Lung (tissue), 12 donors: Measurements from ENCODE around the gene FRMD4A. TPM values are rescaled to one million over a fixed set of nuclear protein-coding genes. Genes with fewer than 3 reads are reported as not detected.
A peak's percentile ranks its signal among the peaks of the same experiment; 100 is the strongest.

Experiments
- ATAC-seq: fragments of 200-7000 bp; cut with Tn5 transposase; one replicate; pipeline ENCODE4 v1.9.1; 2020; ENCODE audit warnings: moderate number of reproducible peaks; ENCODE audit not compliant: insufficient read depth, low FRiP score
- DNase-seq, 3 donors: peaks; one replicate each; pipeline ENCODE4 v3.0.0-alpha.2; 2013 to 2017
- H3K27ac ChIP-seq, 2 donors: one replicate each; pipeline ENCODE4 v1.5.1; 2013; ENCODE audit warnings: mild to moderate bottlenecking in 2 of 2, moderate library complexity in 2 of 2, control low read depth in 1 of 2, inconsistent platforms in 1 of 2, low read depth in 1 of 2, low read length in 1 of 2
- H3K27me3 ChIP-seq, 3 donors: one replicate each; pipeline ENCODE4 v1.5.1; 2013; ENCODE audit warnings: low read length in 2 of 3; ENCODE audit not compliant: control insufficient read depth in 3 of 3, insufficient read depth in 3 of 3
- H3K36me3 ChIP-seq, 4 donors: one replicate each; pipeline ENCODE4 v1.5.1; 2013; ENCODE audit warnings: low read length in 4 of 4, mild to moderate bottlenecking in 1 of 4, moderate library complexity in 1 of 4; ENCODE audit not compliant: control insufficient read depth in 4 of 4, insufficient read depth in 4 of 4
- H3K4me1 ChIP-seq, 5 donors: one replicate each; pipeline ENCODE4 v1.5.1; 2013; ENCODE audit warnings: low read length in 5 of 5, mild to moderate bottlenecking in 2 of 5, moderate library complexity in 1 of 5; ENCODE audit not compliant: control insufficient read depth in 5 of 5, insufficient read depth in 5 of 5
- H3K4me3 ChIP-seq: one replicate; pipeline ENCODE4 v1.5.1; 2013; ENCODE audit warnings: mild to moderate bottlenecking, control low read depth, moderate library complexity
- H3K9ac ChIP-seq, 2 donors: one replicate each; pipeline ENCODE4 v1.5.1; 2013; ENCODE audit warnings: low read length in 2 of 2, control low read depth in 1 of 2; ENCODE audit not compliant: insufficient read depth in 1 of 2
- H3K9me3 ChIP-seq, 4 donors: one replicate each; pipeline ENCODE4 v1.5.1; 2013; ENCODE audit warnings: low read length in 3 of 4, mild to moderate bottlenecking in 1 of 4, moderate library complexity in 1 of 4; ENCODE audit not compliant: control insufficient read depth in 4 of 4, insufficient read depth in 3 of 4
- WGBS, 2 donors: extraction: QIAGEN DNeasy Blood & Tissue Kit; methylation state at CpG; one replicate each; pipeline ENCODE4 v1.1.7; 2013; 5-methylcytosine and 5-hydroxymethylcytosine counted together
- polyA plus RNA-seq, 2 donors: library from polyadenylated mRNA; stranded (reverse); fragments of 200-250 nt; gene quantifications; one replicate each; pipeline ENCODE4 v1.2.1, GENCODE V29; 2013
- total RNA-seq, 2 donors: library from RNA; depleted of rRNA in 1 of 2; stranded (reverse); fragments of >200 nt in 1 of 2; gene quantifications; one replicate each; pipeline ENCODE4 v1.2.1, GENCODE V29; 2014 to 2021
- TF ChIP-seq, protein P1 (sequence below): IDR thresholded peaks from 2 replicates; pipeline ENCODE4 v1.5.1; 2012; ENCODE audit warnings: mild to moderate bottlenecking; ENCODE audit errors: control extremely low read depth, extremely low read depth
- donor health status: control.
- donor health status: control.
- donor health status: Bipolar disorder and iron deficiency.
- donor health status: healthy.
- donor health status: DM: yes; HTN: yes; CAD: no.

Gene FRMD4A
- total and polyA plus RNA-seq, 4 donors = 12.0 to 64.5 (median 29.3) TPM

DNA sequence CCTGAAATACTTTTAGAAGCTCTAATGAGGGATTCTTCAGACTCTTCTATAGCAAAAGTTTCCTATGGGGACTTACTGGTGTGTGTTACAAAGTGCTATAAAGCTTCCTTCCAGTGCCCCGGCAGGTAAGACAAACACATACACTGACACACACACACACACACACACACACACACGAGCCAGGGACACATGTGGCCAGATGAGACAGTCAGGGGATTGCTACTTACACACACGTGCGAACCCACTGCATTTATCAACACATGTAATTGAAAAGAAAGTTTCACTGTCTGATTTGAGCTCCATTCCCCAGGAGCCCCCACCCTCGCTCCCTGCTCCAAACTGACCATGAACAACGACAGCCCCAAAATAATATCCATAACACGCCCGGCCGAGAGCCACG lies 624.1 kb downstream of the FRMD4A start:
- Histone ChIP-seq H3K9me3 (no peaks in the 10 kb centered on the region), H3K9ac (peak overlapping the region; percentile 1 to 44), H3K27me3 (no peaks in the 10 kb centered on the region), H3K27ac (peak overlapping the region; percentile 37 to 79), H3K36me3 (peaks cover 0 to 5% (median 2%) of the 10 kb centered on the region in 4 donors), H3K4me3 (peak overlapping the region; percentile 60), H3K4me1 (peaks cover 8 to 51% (median 19%) of the 10 kb centered on the region in 5 donors)
- 40 to 60% methylated on average over 10 of the region's 10 CpGs for WGBS, 2 donors
- no peak for ATAC-seq
- TF ChIP-seq, protein P1, sequence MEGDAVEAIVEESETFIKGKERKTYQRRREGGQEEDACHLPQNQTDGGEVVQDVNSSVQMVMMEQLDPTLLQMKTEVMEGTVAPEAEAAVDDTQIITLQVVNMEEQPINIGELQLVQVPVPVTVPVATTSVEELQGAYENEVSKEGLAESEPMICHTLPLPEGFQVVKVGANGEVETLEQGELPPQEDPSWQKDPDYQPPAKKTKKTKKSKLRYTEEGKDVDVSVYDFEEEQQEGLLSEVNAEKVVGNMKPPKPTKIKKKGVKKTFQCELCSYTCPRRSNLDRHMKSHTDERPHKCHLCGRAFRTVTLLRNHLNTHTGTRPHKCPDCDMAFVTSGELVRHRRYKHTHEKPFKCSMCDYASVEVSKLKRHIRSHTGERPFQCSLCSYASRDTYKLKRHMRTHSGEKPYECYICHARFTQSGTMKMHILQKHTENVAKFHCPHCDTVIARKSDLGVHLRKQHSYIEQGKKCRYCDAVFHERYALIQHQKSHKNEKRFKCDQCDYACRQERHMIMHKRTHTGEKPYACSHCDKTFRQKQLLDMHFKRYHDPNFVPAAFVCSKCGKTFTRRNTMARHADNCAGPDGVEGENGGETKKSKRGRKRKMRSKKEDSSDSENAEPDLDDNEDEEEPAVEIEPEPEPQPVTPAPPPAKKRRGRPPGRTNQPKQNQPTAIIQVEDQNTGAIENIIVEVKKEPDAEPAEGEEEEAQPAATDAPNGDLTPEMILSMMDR = no peak
- DNase-seq = no peak

DNA sequence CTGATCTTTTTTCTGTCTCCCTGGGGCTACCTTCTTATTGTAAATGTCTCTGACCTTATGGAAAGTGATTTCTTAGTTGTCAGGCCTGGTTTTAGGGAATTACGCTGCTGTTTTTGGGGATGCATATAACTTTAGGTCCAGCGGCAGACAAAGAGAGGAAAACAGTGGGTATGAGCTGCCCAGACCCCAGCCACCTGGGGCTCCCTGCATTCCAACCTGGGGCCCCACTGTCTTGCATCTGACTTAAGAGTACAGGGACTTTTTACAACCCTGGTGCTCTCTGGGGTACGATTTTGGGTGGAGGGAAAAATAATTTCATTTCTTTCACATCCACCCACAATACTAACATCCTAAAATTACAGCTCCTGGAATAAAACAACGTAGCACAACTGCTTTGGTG lies 624.5 kb downstream of the FRMD4A start:
- Histone ChIP-seq H3K27me3 (no peaks in the 10 kb centered on the region), H3K9ac (no peak overlapping the region), H3K9me3 (no peaks in the 10 kb centered on the region), H3K4me1 (peaks cover 8 to 51% (median 19%) of the 10 kb centered on the region in 5 donors), H3K27ac (peak overlapping the region; percentile 20 to 79), H3K4me3 (peak overlapping the region; percentile 12), H3K36me3 (peaks cover 0 to 9% (median 4%) of the 10 kb centered on the region in 4 donors)
- 66 to 72% methylated on average over 4 of the region's 4 CpGs for WGBS, 2 donors
- TF ChIP-seq, protein P1 = no peak
- DNase-seq = no peak
- ATAC-seq = no peak

DNA sequence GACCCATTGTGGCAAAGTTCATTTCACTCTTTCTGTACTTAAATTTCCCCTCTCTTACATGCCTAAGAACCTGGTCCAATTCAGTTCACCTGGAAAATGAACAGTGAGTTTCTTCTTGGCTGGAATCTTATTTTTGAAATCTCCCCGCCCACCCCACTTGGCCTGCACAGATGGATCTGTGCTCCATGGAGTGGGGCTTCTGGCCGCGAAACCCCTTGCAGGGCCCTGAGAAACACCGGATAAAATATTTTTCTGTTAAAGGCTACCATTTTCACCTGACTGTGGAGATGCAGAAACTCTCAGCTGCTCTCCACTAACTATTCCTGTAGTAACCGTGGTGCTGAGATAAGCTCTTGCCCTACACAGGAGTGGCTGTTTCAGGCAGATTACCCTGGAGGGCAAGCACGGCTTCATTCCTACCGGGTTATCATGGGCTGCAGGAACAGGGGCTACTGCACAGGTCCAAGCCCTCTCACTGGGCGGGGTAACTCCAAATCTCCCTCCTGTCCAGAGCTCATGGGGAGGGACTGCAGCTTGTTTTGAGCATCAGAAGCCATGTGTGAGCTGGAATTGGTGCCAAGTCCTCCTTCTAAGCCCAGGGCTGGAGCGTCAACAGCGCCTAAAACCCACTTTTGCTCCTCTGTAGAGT lies 625.1 kb downstream of the FRMD4A start:
- no peak for ATAC-seq
- TF ChIP-seq, protein P1 = no peak
- Histone ChIP-seq H3K4me3 (no peak overlapping the region), H3K9me3 (no peaks in the 10 kb centered on the region), H3K36me3 (peaks cover 0 to 13% (median 8%) of the 10 kb centered on the region in 4 donors), H3K9ac (no peak overlapping the region), H3K4me1 (peaks cover 8 to 51% (median 19%) of the 10 kb centered on the region in 5 donors), H3K27me3 (no peaks in the 10 kb centered on the region), H3K27ac (peak overlapping the region; percentile 20 to 79)
- peak; percentile 22 to 64 (median 46) for DNase-seq
- whole genome bisulfite sequencing, 2 donors = 63 to 76% methylated on average over 10 of the region's 10 CpGs
